HepG2 (cell line): Measurements from ENCODE around the gene FAM219A. TPM values are rescaled to one million over a fixed set of nuclear protein-coding genes. Genes with fewer than 3 reads are reported as not detected.
A peak's percentile ranks its signal among the peaks of the same experiment; 100 is the strongest.

Experiments
- ARID2 ChIP-seq: sonication (generic); formaldehyde crosslinking; IDR thresholded peaks from 2 replicates; pipeline ENCODE4 v1.8.1; 2022; ENCODE audit warnings: mild to moderate bottlenecking, missing genetic modification reagents, borderline replicate concordance
- ARID3A ChIP-seq: IDR thresholded peaks from 2 replicates; pipeline ENCODE4 v1.6.1; 2012; ENCODE audit warnings: low read depth, low read length, improper control_type of control experiment
- FOXP4 ChIP-seq: sonication (generic); formaldehyde crosslinking; IDR thresholded peaks from 2 replicates; pipeline ENCODE4 v1.4.0; 2020; ENCODE audit warnings: missing genetic modification reagents
- KAT2B ChIP-seq: fragments of 150-350 bp; IDR thresholded peaks from 2 replicates; pipeline ENCODE4 v1.6.1; 2014; ENCODE audit warnings: low read depth, low read length, borderline replicate concordance
- MXI1 ChIP-seq: IDR thresholded peaks from 3 replicates; pipeline ENCODE4 v1.6.1; 2012; ENCODE audit warnings: low read depth, low read length, inconsistent platforms, borderline replicate concordance
- PBX3 ChIP-seq: sonication (generic); formaldehyde crosslinking; IDR thresholded peaks from 2 replicates; pipeline ENCODE4 v1.8.1; 2023; ENCODE audit warnings: missing genetic modification reagents, inconsistent platforms, borderline replicate concordance
- PCBP1 ChIP-seq: fragments of 200-400 bp; formaldehyde crosslinking; IDR thresholded peaks from 2 replicates; pipeline ENCODE4 v1.6.1; 2017; ENCODE audit warnings: mild to moderate bottlenecking, low read depth, low read length, borderline replicate concordance
- SP140L ChIP-seq: sonication (generic); formaldehyde crosslinking; IDR thresholded peaks from 2 replicates; pipeline ENCODE4 v1.4.0; 2020; ENCODE audit warnings: missing genetic modification reagents, borderline replicate concordance
- SRY ChIP-seq: sonication (generic); formaldehyde crosslinking; IDR thresholded peaks from 2 replicates; pipeline ENCODE4 v1.8.0; 2022; ENCODE audit warnings: mild to moderate bottlenecking, missing genetic modification reagents
- YEATS4 ChIP-seq: sonication (generic); formaldehyde crosslinking; IDR thresholded peaks from 2 replicates; pipeline ENCODE4 v1.4.0; 2020; ENCODE audit warnings: missing genetic modification reagents, borderline replicate concordance
- ZBTB7A ChIP-seq: sonication (generic); formaldehyde crosslinking; IDR thresholded peaks from 2 replicates; pipeline ENCODE4 v1.8.0; 2022; ENCODE audit warnings: mild to moderate bottlenecking, missing genetic modification reagents
- ZMAT3 ChIP-seq: sonication (generic); formaldehyde crosslinking; conservative IDR thresholded peaks from 2 replicates; pipeline ENCODE4 v1.7.0; 2021; ENCODE audit warnings: missing genetic modification reagents
- ZNF337 ChIP-seq: sonication (generic); formaldehyde crosslinking; IDR thresholded peaks from 2 replicates; pipeline ENCODE4 v1.5.1; 2020; ENCODE audit warnings: missing genetic modification reagents, low read depth, mild to moderate bottlenecking, borderline replicate concordance
- ZNF382 ChIP-seq: sonication (generic); formaldehyde crosslinking; IDR thresholded peaks from 2 replicates; pipeline ENCODE4 v1.5.0; 2020; ENCODE audit warnings: missing genetic modification reagents, mild to moderate bottlenecking, borderline replicate concordance
- ZNF576 ChIP-seq: sonication (generic); formaldehyde crosslinking; IDR thresholded peaks from 2 replicates; pipeline ENCODE4 v1.4.0; 2020; ENCODE audit warnings: mild to moderate bottlenecking, missing genetic modification reagents
- ZNF639 ChIP-seq: conservative IDR thresholded peaks from 2 replicates; pipeline ENCODE4 v1.6.1; 2018; ENCODE audit warnings: missing genetic modification reagents
- ZNF704 ChIP-seq: sonication (generic); formaldehyde crosslinking; IDR thresholded peaks from 2 replicates; pipeline ENCODE4 v1.8.1; 2023; ENCODE audit warnings: mild to moderate bottlenecking, inconsistent platforms, moderate library complexity, missing genetic modification reagents, borderline replicate concordance
- ZNF800 ChIP-seq: sonication (generic); formaldehyde crosslinking; IDR thresholded peaks from 2 replicates; pipeline ENCODE4 v1.4.0; 2020; ENCODE audit warnings: missing genetic modification reagents
- polyA plus RNA-seq, 8 experiments: library from polyadenylated mRNA; depleted of rRNA in 3 of 8; stranded (reverse) in 7 of 8; unstranded in 1 of 8; fragments of >200 nt; fragmentation: Illumina TruSeq in 4 of 8; extraction: Trizol in 4 of 8; gene quantifications; 2 replicates each; pipeline versions ENCODE4 v1.2.1 to v1.2.3, GENCODE V29; 2011 to 2016; ENCODE audit warnings: low read depth in 4 of 8, missing spikeins in 1 of 8, mixed read lengths in 1 of 8; ENCODE audit not compliant: insufficient read depth in 1 of 8
- total RNA-seq, 5 experiments: library from RNA; depleted of rRNA; stranded (reverse); fragments of >200 nt; fragmentation: Illumina TruSeq; extraction: Trizol; gene quantifications; 2 replicates each; pipeline ENCODE4 v1.2.3, GENCODE V29; 2016; ENCODE audit warnings: low read depth in 1 of 5

FAM219A gene
- total and polyA plus RNA-seq, 2 of the 13 experiments (the other 11 are each of a cell fraction or from before 2014, with no cell fraction given): 3.9 to 6.4 TPM

- no peak for TF ChIP-seq PBX3 (CRISPR knock-in tag)
- no peak for TF ChIP-seq ZNF382 (CRISPR knock-in tag)
- TF ChIP-seq PCBP1: no peak
- TF ChIP-seq SP140L: no peak
- no peak for TF ChIP-seq ZNF704 (CRISPR knock-in tag)
- TF ChIP-seq ZNF800 (CRISPR knock-in tag): 0 out of 2 replicates have a peak, but pooled peaks have one; percentile 25
- TF ChIP-seq FOXP4 (CRISPR knock-in tag): peak; percentile 75
- 0 out of 2 replicates have a peak, but pooled peaks have one; percentile 23 for TF ChIP-seq ZNF639
- peak; percentile 39; the same call in 1 of the 2 replicates for TF ChIP-seq SRY (CRISPR knock-in tag)
- TF ChIP-seq KAT2B: no peak
- no peak for TF ChIP-seq ZNF337 (CRISPR knock-in tag)
- TF ChIP-seq MXI1: peak; percentile 61; the same call in 1 of the 3 replicates
- TF ChIP-seq ARID3A: no peak
- no peak for TF ChIP-seq ARID2 (CRISPR knock-in tag)
- no peak for TF ChIP-seq ZNF576 (CRISPR knock-in tag)
- no peak for TF ChIP-seq ZBTB7A
- TF ChIP-seq YEATS4 (CRISPR knock-in tag): peak; percentile 63; the same call in 1 of the 2 replicates
- no peak; the same call in 1 of the 2 replicates for TF ChIP-seq ZMAT3 (CRISPR knock-in tag)
Measured at GRCh38 chr9:34376596-34377403, 81.6 kb downstream of the FAM219A start, which contains the start of gene MYORG (continued).
